HEK293T (cell line): Measurements from ENCODE around the gene FAM168A.

Source experiments
- CTCF ChIA-PET: fragments of 350-600 bp; formaldehyde crosslinking; extraction: SDS; loops from one replicate; lab custom pipeline; 2021; ENCODE audit warnings: antibody characterized with exemption, inconsistent platforms; lab: Yijun Ruan, JAX
- POLR2A ChIA-PET: fragments of 350-600 bp; formaldehyde crosslinking; extraction: SDS; loops from one replicate; lab custom pipeline; 2020; ENCODE audit warnings: antibody characterized with exemption, inconsistent platforms; lab: Yijun Ruan, JAX
- DNase-seq: peaks from one replicate; pipeline ENCODE4 v3.0.0; 2012; ENCODE audit warnings: mixed read lengths; ENCODE audit errors: extremely low spot score
- ARNT ChIP-seq: fragments of 450-650 bp; IDR thresholded peaks from 2 replicates; pipeline ENCODE4 v1.6.1; 2017; ENCODE audit warnings: mild to moderate bottlenecking
- BHLHE40 ChIP-seq: fragments of 450-650 bp; IDR thresholded peaks from 2 replicates; pipeline ENCODE4 v1.6.1; 2016; ENCODE audit warnings: mild to moderate bottlenecking, moderate library complexity, borderline replicate concordance
- CTBP1 ChIP-seq: fragments of 450-650 bp; IDR thresholded peaks from 2 replicates; pipeline ENCODE4 v1.6.1; 2016; ENCODE audit warnings: borderline replicate concordance
- ELF4 ChIP-seq: fragments of 450-650 bp; IDR thresholded peaks from 2 replicates; pipeline ENCODE4 v1.6.1; 2017; ENCODE audit warnings: antibody characterized with exemption
- FOXA1 ChIP-seq: fragments of 450-650 bp; IDR thresholded peaks from 2 replicates; pipeline ENCODE4 v1.6.1; 2016; ENCODE audit warnings: mild to moderate bottlenecking
- FOXK2 ChIP-seq: fragments of 450-650 bp; IDR thresholded peaks from 2 replicates; pipeline ENCODE4 v1.6.1; 2016; ENCODE audit warnings: mild to moderate bottlenecking
- FOXM1 ChIP-seq: fragments of 450-650 bp; IDR thresholded peaks from 2 replicates; pipeline ENCODE4 v1.6.1; 2017; ENCODE audit warnings: mild to moderate bottlenecking, borderline replicate concordance
- HDGF ChIP-seq: fragments of 450-650 bp; IDR thresholded peaks from 2 replicates; pipeline ENCODE4 v1.6.1; 2017; ENCODE audit warnings: antibody characterized with exemption, borderline replicate concordance
- L3MBTL2 ChIP-seq: fragments of 450-650 bp; conservative IDR thresholded peaks from 2 replicates; pipeline ENCODE4 v1.6.1; 2016; ENCODE audit warnings: mild to moderate bottlenecking
- LEF1 ChIP-seq: fragments of 450-650 bp; IDR thresholded peaks from 2 replicates; pipeline ENCODE4 v1.6.1; 2017; ENCODE audit warnings: mild to moderate bottlenecking, borderline replicate concordance
- NFRKB ChIP-seq: fragments of 450-650 bp; IDR thresholded peaks from 2 replicates; pipeline ENCODE4 v1.6.1; 2016; ENCODE audit warnings: mild to moderate bottlenecking, moderate library complexity
- PKNOX1 ChIP-seq: fragments of 450-650 bp; IDR thresholded peaks from 2 replicates; pipeline ENCODE4 v1.6.1; 2016
- SP1 ChIP-seq: fragments of 450-650 bp; IDR thresholded peaks from 2 replicates; pipeline ENCODE4 v1.6.1; 2017
- SUZ12 ChIP-seq: fragments of 450-650 bp; IDR thresholded peaks from 2 replicates; pipeline ENCODE4 v1.6.1; 2016; ENCODE audit warnings: mild to moderate bottlenecking
- TARDBP ChIP-seq: fragments of 450-650 bp; IDR thresholded peaks from 2 replicates; pipeline ENCODE4 v1.6.1; 2016
- ZNF384 ChIP-seq: fragments of 450-650 bp; IDR thresholded peaks from 2 replicates; pipeline ENCODE4 v1.6.1; 2016

The FAM168A gene

GRCh38 chr11:73423506-73423905, 174.4 kb downstream of the FAM168A start:
- ChIA-PET CTCF (interaction anchor here (0.6 to 0.7 kb wide), 2 partner anchors 13 to 152 kb away, joined by 3 read pairs; no protein-coding TSS in a partner anchor), POLR2A (interaction anchor here (1.2 kb wide), 1 partner anchor 9 kb away, joined by 5 read pairs; no protein-coding TSS in a partner anchor)
- TF ChIP-seq HDGF = no peak
- TF ChIP-seq BHLHE40 = no peak
- TF ChIP-seq TARDBP = no peak
- no peak for TF ChIP-seq LEF1
- no peak for TF ChIP-seq CTBP1
- no peak for TF ChIP-seq NFRKB
- TF ChIP-seq FOXK2 = no peak
- no peak for TF ChIP-seq SUZ12
- TF ChIP-seq PKNOX1 = no peak
- no peak for TF ChIP-seq L3MBTL2
- no peak for TF ChIP-seq FOXA1
- TF ChIP-seq ELF4 = no peak
- TF ChIP-seq ARNT = no peak
- TF ChIP-seq SP1 = no peak
- no peak for TF ChIP-seq ZNF384
- no peak for DNase-seq

- POLR2A ChIA-PET = interaction anchor here (1.2 kb wide), 1 partner anchor 8 kb away, joined by 5 read pairs; no protein-coding TSS in a partner anchor
These were observed 175.0 kb downstream of the FAM168A start for GRCh38 chr11:73422886-73423285.

GRCh38 chr11:73420136-73420535, 177.8 kb downstream of the FAM168A start:
- no peak for DNase-seq
- TF ChIP-seq ELF4 = no peak
- TF ChIP-seq ARNT = no peak
- TF ChIP-seq TARDBP = no peak
- TF ChIP-seq FOXA1 = no peak
- TF ChIP-seq ZNF384 = no peak
- no peak for TF ChIP-seq SP1
- no peak for TF ChIP-seq BHLHE40
- TF ChIP-seq HDGF = no peak
- POLR2A ChIA-PET = no interaction called here
- CTCF ChIA-PET = no interaction called here

More at GRCh38 chr11:73422886-73423285, 175.0 kb downstream of the FAM168A start:
- no peak for DNase-seq
- TF ChIP-seq TARDBP (no peak), HDGF (no peak), SUZ12 (no peak), CTBP1 (no peak), FOXK2 (no peak), NFRKB (no peak), ARNT (no peak), L3MBTL2 (no peak), FOXA1 (no peak), ELF4 (no peak), SP1 (no peak), ZNF384 (no peak), BHLHE40 (no peak), LEF1 (no peak), FOXM1 (no peak)
- CTCF ChIA-PET = no interaction called here

- CTCF ChIA-PET = no interaction called here
- POLR2A ChIA-PET = no interaction called here
- no peak for TF ChIP-seq ARNT
- TF ChIP-seq NFRKB = no peak
- no peak for TF ChIP-seq FOXA1
- no peak for TF ChIP-seq ZNF384
- TF ChIP-seq ELF4 = no peak
- no peak for TF ChIP-seq LEF1
- TF ChIP-seq SUZ12 = no peak
- TF ChIP-seq FOXM1 = no peak
- TF ChIP-seq PKNOX1 = no peak
- TF ChIP-seq CTBP1 = no peak
- no peak for TF ChIP-seq BHLHE40
- no peak for TF ChIP-seq SP1
- no peak for TF ChIP-seq HDGF
- TF ChIP-seq FOXK2 = no peak
- TF ChIP-seq L3MBTL2 = no peak
- TF ChIP-seq TARDBP = no peak
- DNase-seq = no peak
These were observed 181.1 kb downstream of the FAM168A start for GRCh38 chr11:73416786-73417185.

GRCh38 chr11:73415854-73416615, 181.9 kb downstream of the FAM168A start:
- no peak for DNase-seq
- CTCF ChIA-PET = interaction anchor here (0.8 kb wide), 1 partner anchor 65 kb away, joined by 3 read pairs; no protein-coding TSS in a partner anchor
- POLR2A ChIA-PET = interaction anchor here (0.5 kb wide), 1 partner anchor 177 kb away, joined by 3 read pairs; no protein-coding TSS in a partner anchor
- TF ChIP-seq PKNOX1 (peak; percentile 54), ELF4 (no peak)

- no peak for DNase-seq
These were observed 182.8 kb downstream of the FAM168A start for GRCh38 chr11:73414977-73415651.

More at GRCh38 chr11:73414977-73415651, 182.8 kb downstream of the FAM168A start:
- ChIA-PET CTCF (interaction anchor here (0.8 kb wide), 1 partner anchor 64 kb away, joined by 3 read pairs; no protein-coding TSS in a partner anchor), POLR2A (interaction anchor here (0.5 to 0.9 kb wide), 2 partner anchors 8 to 178 kb away, joined by 3 to 5 read pairs; no protein-coding TSS in a partner anchor)
- TF ChIP-seq ZNF384 = no peak
- TF ChIP-seq HDGF = no peak
- no peak for TF ChIP-seq BHLHE40
- TF ChIP-seq ELF4 = no peak
- no peak for TF ChIP-seq SUZ12
- TF ChIP-seq FOXA1 = no peak
- no peak for TF ChIP-seq SP1
- TF ChIP-seq ARNT = no peak
- no peak for TF ChIP-seq PKNOX1
